Superior temporal gyrus (tissue), 1 donor: Measurements from ENCODE around the gene MYBBP1A.
A peak's percentile ranks its signal among the peaks of the same experiment; 100 is the strongest.

Experiments
- DNase-seq: peaks from one replicate; pipeline ENCODE4 v3.0.0-alpha.2; 2016; ENCODE audit errors: extremely low spot score

MYBBP1A gene

DNA sequence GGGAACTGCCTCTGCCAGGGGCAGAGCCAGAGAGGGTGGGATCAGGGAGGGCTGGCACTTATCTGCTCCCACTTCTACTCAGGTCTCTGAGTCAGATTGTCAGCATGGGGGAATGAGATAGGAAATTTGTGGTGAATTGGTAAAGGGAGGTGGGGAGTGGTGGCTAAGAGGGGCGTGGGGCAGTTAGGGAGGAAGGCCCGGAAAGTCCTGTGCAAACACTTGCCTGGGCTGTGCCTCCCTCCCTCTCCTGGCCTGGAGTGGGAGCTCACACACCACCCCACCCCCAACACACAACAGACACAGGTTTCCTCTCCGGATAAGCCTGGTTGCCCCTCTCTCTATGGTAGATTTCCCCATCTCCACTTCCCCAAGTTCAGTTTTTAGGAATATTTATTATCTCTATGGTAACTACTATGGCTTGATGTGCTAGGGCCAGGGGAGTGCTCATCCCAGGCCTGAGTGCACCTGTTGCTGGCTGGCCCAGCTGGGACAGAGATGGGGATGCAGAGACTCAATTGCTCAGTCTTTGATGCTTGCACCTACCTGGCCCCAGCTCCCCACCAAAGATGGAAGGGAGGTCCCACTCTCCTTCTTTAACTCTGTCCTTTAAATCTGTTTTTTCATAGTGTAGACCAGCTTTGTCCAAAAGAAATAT is 53.8 kb downstream of the MYBBP1A start:
- no peak for DNase-seq

DNA sequence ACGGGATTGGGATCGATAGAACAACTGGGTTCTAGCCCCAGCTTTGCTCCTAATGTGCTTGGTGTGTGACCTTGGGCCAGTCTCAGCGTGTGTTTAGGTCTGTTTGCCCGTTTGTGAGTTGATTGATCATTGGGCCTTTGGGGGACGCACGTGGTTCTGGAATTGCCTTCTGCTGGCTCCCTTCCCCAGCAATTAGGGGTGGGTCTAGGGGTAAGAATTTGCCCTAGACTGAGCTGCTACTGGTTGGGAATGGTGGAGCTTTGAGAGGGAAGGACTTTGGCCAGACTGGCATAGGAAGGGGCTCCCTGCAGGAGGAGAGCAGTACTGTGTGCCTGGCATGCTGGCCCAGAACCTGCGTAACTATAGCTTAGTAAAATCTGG is 55.0 kb downstream of the MYBBP1A start:
- DNase-seq = peak; percentile 22

DNA sequence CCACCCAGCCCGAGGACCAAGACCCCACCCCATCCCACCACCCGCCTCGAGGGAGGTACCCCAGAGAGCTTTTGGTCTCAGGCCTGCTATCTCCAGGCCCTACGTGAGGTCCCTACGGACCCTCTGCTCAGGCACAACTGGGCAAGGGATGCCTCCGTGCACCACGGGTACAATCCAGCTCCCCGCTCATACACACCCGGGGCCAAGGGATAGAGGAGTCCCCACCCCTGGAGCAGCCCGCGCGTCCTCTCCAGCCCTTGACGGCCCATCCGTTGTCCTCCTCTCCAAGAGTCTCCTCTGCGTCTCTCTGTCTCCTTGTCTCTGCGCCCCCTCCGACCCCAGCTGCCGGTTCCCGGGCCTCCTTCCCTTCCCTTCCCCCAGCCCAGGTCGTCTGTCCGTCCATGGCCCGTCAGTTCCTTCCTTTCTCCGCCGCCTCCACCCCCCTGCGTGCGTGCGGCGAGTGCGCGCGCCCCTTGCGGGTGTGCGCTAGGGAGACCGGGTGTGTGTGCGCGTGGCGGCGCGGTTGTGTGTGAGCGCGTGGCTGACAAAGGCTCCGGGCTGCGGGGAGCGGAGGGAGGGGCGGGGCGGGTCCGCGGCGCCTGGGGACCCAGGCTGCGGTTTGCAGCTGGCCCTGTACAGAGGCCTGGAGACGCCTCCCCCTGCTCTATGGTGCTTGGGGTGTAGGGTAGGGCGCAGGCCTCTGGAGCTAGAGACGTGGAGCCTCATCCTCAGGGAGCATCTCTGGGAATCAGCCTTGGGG is 55.6 kb downstream of the MYBBP1A start:
- DNase-seq = peak; percentile 63

DNA sequence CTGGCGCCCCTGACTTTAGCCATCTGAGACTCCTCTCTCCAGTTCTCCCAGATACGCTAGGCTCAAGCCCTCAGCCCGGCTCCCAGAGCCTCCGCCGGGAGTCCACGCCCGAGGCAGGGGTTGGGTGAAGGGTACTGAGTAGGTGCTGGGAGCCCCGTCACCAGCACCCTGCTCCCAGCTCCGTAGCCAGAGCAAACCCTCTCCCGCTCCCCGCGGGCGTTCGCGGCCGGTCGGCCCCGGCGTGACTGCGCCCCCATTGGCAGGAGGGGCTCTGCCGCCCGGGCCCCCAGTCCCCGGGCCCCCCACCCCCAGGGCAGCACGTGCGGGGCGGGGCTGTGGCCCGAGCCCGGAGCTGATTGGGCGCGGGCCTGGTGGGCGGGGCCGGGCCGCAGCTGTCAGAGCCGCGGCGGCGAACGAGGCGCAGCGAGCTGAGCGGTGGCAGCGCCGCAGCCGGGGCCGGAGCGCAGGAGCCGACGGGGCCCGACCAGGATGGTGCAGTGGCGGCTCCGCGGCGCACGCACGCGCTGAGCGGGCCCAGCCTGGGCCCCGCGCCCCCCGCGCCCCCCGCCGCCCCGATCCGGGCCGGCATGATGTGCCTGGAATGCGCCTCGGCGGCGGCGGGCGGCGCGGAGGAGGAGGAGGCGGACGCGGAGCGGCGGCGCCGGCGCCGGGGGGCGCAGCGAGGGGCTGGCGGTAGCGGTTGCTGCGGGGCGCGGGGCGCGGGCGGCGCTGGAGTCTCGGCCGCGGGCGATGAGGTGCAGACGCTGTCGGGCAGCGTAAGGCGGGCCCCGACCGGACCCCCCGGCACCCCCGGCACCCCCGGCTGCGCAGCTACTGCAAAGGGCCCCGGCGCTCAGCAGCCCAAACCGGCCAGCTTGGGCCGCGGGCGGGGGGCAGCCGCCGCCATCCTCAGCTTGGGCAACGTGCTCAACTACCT is 56.5 kb downstream of the MYBBP1A start, which contains the start of gene SPNS2:
TSS of gene SPNS2 (plus strand) at position 421 of the 937 bp plus-strand sequence. CDS start at position 588, 167 bp downstream.
- DNase-seq = peak; percentile 83

DNA sequence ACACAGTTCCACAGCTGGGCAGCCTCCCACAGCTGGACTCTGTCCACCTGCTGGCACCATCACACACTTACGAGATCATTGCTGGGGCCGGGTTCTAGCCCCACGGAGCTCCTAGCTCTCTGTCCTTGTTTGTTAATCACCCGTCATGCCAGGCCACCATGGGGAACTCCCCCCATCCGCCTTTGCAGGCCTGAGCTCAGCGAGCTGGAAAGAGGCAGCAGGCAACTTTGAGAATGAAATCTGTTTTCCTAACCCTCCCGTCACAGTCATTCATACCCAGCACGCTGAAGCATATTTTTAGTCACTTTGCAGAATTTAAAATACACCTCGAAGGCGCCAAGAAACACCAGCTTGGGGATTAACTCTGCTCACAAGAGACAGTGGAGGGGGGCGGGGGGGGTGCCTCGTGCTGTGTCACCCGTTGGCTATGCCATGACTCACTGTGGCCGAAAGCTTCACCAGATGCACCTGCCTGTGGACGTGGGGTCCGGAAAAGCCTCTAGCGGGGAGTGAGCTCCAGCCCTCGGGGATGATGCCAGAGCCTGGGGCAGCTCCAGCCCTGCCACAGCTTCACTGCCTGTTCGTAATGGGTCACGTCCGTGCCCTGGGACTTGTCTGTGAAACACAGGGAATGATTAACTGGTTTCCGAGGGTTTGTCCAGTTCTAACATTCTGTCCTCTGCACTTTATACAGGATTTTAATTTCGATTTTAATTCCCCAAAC is 57.9 kb downstream of the MYBBP1A start:
- peak; percentile 52 for DNase-seq

DNA sequence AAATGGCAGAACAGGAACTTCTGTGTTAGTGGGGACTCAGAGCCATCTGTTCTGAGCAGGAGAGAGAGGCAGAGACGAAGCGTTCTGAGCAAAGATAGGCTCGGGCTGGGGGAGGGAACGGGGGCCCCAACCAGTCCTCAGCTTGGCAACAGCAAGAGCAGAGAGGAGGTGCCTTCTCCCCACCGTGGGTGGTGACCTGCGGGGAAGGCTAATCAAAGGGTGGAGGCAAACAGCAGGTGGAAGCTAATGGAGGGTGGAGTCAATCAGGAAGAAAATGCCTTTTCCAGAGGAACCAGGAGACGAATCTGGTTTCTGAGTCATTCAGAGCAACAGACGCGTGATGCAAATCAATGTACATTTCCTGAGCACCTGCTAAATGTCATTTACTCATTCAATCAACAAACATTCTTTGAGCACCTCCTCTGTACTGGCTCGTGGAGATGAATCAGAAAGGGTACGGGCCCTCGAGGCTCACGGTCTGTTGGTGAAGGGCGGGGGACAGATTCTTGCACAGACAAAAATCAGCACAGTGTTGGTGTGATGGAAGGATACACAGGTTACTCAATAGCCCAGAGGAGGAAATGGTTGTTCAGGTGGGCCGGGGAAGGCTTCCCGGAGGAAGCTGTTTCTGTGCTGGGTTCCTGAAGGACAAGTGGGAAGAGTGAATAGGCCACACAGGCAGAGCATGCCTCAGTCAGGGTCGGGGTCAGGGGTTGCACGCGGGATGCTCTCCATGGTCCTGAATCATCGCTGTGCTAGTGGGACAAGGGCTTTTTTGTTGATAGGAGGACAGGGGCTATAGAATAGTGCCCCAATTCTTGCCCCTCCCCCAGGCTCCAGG is 62.2 kb downstream of the MYBBP1A start:
- DNase-seq = peak; percentile 30

DNA sequence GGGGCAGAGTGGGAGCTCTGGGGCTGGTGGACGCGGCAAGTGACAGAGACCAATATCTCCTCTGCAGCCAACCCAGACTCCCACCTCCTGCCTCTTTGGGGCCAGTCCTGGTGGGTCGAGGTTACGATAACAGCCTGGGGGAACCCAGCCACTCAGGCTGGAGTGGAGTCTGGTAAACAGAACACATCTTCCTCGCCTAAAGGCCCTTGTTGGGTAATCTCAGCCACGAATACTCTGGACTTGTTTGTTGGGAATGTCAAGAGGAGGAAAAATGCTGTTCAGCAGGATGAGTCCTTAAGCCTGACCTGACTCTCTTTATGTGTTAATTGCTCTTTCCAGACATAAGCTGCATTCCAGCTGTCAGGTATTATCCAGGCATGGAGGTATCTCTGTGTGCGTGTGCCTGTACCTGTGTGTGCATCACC is 64.5 kb downstream of the MYBBP1A start:
- DNase-seq = no peak

DNA sequence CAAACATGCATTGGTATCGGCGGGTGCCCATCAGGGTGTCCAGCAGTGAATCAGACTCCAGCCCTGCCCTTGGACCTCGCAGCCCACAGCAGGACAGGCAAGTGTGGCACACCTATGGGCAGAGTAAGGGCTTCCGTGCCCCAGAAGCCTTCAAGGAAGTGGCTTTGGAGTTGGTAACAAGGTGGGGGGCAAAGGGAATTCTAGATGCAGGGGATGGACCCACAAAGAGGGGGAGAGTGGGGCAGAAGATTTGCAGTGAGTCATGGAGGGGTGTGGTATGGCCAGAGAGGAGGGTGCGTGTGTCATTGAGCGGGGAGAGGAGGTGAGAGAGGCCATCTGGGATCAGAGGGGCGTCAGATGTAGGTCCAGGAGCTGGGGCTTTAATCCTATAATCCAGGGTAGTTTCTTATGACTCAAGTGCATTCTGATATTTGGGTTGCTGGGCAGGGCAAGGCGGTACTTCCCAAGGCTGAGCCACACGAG is 65.0 kb downstream of the MYBBP1A start:
- DNase-seq = no peak

DNA sequence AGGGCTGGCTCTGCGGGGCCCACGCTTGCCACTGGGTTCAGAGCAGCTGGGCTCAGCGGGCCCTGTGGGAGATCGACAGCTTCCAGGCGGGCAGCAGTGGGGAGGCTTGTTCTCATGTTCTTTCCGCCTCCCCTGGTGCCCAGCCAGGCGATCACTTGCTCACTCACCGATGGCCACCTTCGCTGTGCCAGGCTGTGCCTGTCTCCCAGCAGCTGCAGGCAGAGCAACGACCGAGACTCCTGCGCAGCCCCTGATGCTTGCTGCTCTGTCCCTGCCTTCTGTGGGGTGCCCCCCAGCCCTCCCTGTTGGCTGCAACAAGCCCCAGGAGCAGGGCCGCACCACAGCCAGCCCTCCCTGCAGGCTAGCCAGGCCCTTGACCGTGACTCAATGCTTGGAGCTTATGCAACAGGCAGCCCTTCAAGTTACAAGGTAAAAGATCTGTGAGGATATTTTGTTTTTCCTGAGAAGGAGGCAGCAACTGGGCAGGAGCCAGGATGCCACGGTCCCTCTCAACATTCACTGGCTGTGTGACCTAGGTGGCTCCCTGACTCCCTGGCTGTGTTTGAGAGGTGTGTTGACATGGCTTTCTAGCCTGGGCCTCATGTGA is 66.1 kb downstream of the MYBBP1A start:
- no peak for DNase-seq
